Panc1 (cell line): ENCODE data around the gene KRT8. TPM values are rescaled to one million over a fixed set of nuclear protein-coding genes. Genes with fewer than 3 reads are reported as not detected.
"Not testable (repeated sequence)": the region's sequence is repeated elsewhere in the genome, so short reads cannot be mapped to it uniquely, and the experiment has no call there.

Source experiments
- ATAC-seq: fragments of 200-7000 bp; cut with Tn5 transposase; 2 replicates; pipeline ENCODE4 v1.9.1; 2020; ENCODE audit warnings: mild to moderate bottlenecking, moderate library complexity
- BruUV-seq: library from RNA; stranded (reverse); fragments of 400-500 nt; replicated peaks from 2 replicates; lab custom pipeline; 2021; lab: Mats Ljungman, UMichigan
- CTCF ChIA-PET: fragments of 300-600 bp; sonication (Branson Sonifier 250); formaldehyde crosslinking; loops from one replicate; lab custom pipeline; 2022; ENCODE audit warnings: antibody characterized with exemption; lab: Charles Lee
- POLR2A ChIA-PET: fragments of 300-600 bp; sonication (Branson Sonifier 250); formaldehyde crosslinking; loops from one replicate; lab custom pipeline; 2022; ENCODE audit warnings: antibody characterized with exemption; lab: Charles Lee
- DNase-seq: peaks from one replicate; pipeline ENCODE4 v3.0.0-alpha.2; 2010; ENCODE audit warnings: low read depth, low spot score
- H3K27ac ChIP-seq: 2 replicates; pipeline ENCODE4 v1.5.1; 2011; ENCODE audit warnings: mild to moderate bottlenecking, low read length, inconsistent platforms
- H3K27me3 ChIP-seq: fragments of 200-500 bp; sonication (Bioruptor generic); 2 replicates; pipeline ENCODE4 v1.6.0; 2014; ENCODE audit warnings: low read length, inconsistent platforms; ENCODE audit not compliant: control insufficient read depth, insufficient read depth
- H3K36me3 ChIP-seq: fragments of 200-500 bp; sonication (Bioruptor generic); 2 replicates; pipeline ENCODE4 v1.5.1; 2014; ENCODE audit warnings: inconsistent platforms, mild to moderate bottlenecking, low read length, moderate library complexity; ENCODE audit not compliant: control insufficient read depth, insufficient read depth
- H3K4me1 ChIP-seq: 2 replicates; pipeline ENCODE4 v1.5.1; 2011; ENCODE audit warnings: inconsistent platforms, mild to moderate bottlenecking, low read length, moderate library complexity; ENCODE audit not compliant: control insufficient read depth, insufficient read depth
- H3K4me3 ChIP-seq, 2 experiments: 2 replicates each; pipeline ENCODE4 v1.5.1; 2011 to 2012; ENCODE audit warnings: low read depth in 2 of 2, low read length in 2 of 2, mild to moderate bottlenecking in 2 of 2, inconsistent platforms in 1 of 2, moderate library complexity in 1 of 2
- H3K9me3 ChIP-seq: fragments of 200-500 bp; sonication (Bioruptor generic); 2 replicates; pipeline ENCODE4 v1.5.1; 2014; ENCODE audit warnings: low read depth, mild to moderate bottlenecking, inconsistent platforms, low read length, moderate library complexity; ENCODE audit not compliant: control insufficient read depth, insufficient read depth
- POLR2AphosphoS5 ChIP-seq: IDR thresholded peaks from 2 replicates; pipeline ENCODE4 v1.6.1; 2012; ENCODE audit warnings: mild to moderate bottlenecking, low read depth, low read length, moderate library complexity
- SIN3A ChIP-seq: IDR thresholded peaks from 2 replicates; pipeline ENCODE4 v1.6.1; 2012; ENCODE audit warnings: low read depth, mild to moderate bottlenecking, low read length, moderate library complexity, borderline replicate concordance; ENCODE audit not compliant: insufficient read depth
- TCF7L2 ChIP-seq: IDR thresholded peaks from 2 replicates; pipeline ENCODE4 v1.6.1; 2011; ENCODE audit warnings: mild to moderate bottlenecking, low read depth, low read length, inconsistent platforms
- in situ Hi-C: cut with HindIII; loops from 2 replicates; pipeline ENCODE4 v1.10.0; 2016; ENCODE audit warnings: low sequenced_read_pairs, low pct_unique_long_range_greater_than_20kb
- intact Hi-C: fragments of 100-400 bp; cut with micrococcal nuclease; formaldehyde crosslinking; loops from one replicate; pipeline ENCODE4 v1.10.0; 2022; ENCODE audit not compliant: unreplicated experiment
- total RNA-seq: library from RNA; stranded (reverse); gene quantifications from one replicate; pipeline ENCODE4 v1.2.1, GENCODE V29; 2021; ENCODE audit not compliant: unreplicated experiment
- TF ChIP-seq, protein P1 (sequence below): fragments of 450-650 bp; IDR thresholded peaks from 2 replicates; pipeline ENCODE4 v1.5.1; 2017; ENCODE audit warnings: mild to moderate bottlenecking
- TF ChIP-seq, protein P2 (sequence below), 2 experiments: IDR thresholded peaks; 2 replicates each; pipeline ENCODE4 v1.6.1; 2011 to 2012; ENCODE audit warnings: low read depth in 2 of 2, control low read depth in 1 of 2, low read length in 1 of 2, mild to moderate bottlenecking in 1 of 2, moderate library complexity in 1 of 2; ENCODE audit not compliant: insufficient read depth in 1 of 2

KRT8 gene
- total RNA-seq, 1 experiment from 2014 or later = 6,125 TPM

DNA sequence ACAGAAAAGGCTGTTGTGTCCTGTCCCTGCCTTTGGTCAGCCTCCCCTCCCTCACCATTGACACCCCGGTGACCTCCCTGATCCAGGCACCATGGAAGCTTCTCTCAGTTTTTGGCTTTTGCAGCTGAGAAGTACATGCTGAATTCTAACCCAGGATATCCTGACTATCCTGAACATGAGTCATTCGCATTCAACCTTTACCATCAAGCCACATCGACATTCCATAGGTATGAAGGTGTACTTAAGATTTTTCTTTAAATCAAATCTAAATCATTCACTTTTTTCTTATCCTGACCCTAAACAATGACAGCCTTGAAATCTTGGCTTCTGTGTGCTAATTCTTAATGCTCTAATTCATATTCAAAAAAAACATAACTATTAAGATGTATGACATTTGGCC is 47.4 kb downstream of the KRT8 start:
- ATAC-seq (no peak), DNase-seq (no peak)
- ChIA-PET POLR2A (no interaction called here), CTCF (no interaction called here)
- H3K9me3 ChIP-seq = no peaks in the 10 kb centered on the region
- TF ChIP-seq SIN3A = no peak
- TF ChIP-seq, protein P1, sequence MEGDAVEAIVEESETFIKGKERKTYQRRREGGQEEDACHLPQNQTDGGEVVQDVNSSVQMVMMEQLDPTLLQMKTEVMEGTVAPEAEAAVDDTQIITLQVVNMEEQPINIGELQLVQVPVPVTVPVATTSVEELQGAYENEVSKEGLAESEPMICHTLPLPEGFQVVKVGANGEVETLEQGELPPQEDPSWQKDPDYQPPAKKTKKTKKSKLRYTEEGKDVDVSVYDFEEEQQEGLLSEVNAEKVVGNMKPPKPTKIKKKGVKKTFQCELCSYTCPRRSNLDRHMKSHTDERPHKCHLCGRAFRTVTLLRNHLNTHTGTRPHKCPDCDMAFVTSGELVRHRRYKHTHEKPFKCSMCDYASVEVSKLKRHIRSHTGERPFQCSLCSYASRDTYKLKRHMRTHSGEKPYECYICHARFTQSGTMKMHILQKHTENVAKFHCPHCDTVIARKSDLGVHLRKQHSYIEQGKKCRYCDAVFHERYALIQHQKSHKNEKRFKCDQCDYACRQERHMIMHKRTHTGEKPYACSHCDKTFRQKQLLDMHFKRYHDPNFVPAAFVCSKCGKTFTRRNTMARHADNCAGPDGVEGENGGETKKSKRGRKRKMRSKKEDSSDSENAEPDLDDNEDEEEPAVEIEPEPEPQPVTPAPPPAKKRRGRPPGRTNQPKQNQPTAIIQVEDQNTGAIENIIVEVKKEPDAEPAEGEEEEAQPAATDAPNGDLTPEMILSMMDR = no peak
- TF ChIP-seq POLR2AphosphoS5 = no peak
- TF ChIP-seq, protein P2, sequence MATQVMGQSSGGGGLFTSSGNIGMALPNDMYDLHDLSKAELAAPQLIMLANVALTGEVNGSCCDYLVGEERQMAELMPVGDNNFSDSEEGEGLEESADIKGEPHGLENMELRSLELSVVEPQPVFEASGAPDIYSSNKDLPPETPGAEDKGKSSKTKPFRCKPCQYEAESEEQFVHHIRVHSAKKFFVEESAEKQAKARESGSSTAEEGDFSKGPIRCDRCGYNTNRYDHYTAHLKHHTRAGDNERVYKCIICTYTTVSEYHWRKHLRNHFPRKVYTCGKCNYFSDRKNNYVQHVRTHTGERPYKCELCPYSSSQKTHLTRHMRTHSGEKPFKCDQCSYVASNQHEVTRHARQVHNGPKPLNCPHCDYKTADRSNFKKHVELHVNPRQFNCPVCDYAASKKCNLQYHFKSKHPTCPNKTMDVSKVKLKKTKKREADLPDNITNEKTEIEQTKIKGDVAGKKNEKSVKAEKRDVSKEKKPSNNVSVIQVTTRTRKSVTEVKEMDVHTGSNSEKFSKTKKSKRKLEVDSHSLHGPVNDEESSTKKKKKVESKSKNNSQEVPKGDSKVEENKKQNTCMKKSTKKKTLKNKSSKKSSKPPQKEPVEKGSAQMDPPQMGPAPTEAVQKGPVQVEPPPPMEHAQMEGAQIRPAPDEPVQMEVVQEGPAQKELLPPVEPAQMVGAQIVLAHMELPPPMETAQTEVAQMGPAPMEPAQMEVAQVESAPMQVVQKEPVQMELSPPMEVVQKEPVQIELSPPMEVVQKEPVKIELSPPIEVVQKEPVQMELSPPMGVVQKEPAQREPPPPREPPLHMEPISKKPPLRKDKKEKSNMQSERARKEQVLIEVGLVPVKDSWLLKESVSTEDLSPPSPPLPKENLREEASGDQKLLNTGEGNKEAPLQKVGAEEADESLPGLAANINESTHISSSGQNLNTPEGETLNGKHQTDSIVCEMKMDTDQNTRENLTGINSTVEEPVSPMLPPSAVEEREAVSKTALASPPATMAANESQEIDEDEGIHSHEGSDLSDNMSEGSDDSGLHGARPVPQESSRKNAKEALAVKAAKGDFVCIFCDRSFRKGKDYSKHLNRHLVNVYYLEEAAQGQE (IDR thresholded peaks at IDR 0.05; ENCODE audit: insufficient read depth in 1 of 2, low read depth in 2 of 2, low read length in 1 of 2) = no peak
- no peak for TF ChIP-seq TCF7L2
- H3K27me3 ChIP-seq = no peaks in the 10 kb centered on the region; the same call in 1 of the 2 replicates
- no peak overlapping the region for H3K4me3 ChIP-seq
- no peaks in the 10 kb centered on the region for H3K4me1 ChIP-seq
- no TSS peak for BruUV-seq
- intact Hi-C loops (no loop called here), in situ Hi-C loops (no loop called here)
- H3K27ac ChIP-seq = no peak overlapping the region
- no peaks in the 10 kb centered on the region for H3K36me3 ChIP-seq

DNA sequence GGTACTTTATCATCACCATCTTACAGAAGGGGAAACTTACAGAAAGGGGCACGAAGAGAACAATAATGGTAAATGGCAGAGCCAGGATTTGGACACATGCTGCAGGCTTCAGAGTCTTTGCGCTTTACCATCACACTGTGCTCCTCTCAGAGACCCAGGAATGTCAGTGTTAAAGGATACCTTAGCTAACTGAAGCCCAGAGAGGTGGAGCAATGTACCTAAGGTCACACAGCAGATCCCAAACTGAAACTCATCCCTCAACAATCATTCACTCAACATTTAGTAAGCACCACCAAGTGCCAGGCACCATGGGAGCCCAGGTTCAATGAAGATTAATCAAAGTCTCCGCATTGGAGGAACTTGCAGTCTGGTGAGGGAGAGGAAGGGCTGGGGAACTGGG is 48.1 kb downstream of the KRT8 start:
- no peak for ATAC-seq
- in situ Hi-C loops = no loop called here

DNA sequence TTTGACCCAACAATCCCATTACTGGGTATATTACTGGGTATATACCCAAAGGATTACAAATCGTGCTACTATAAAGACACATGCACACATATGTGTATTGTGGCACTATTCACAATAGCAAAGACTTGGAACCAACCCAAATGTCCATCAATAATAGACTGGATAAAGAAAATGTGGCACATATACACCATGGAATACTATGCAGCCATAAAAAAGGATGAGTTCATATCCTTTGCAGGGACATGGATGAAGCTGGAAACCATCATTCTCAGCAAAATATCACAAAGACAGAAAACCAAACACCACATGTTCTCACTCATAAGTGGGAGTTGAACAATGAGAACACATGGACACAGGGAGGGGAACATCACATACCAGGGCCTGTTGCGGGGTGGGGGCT is 48.8 kb downstream of the KRT8 start:
- ATAC-seq, H3K27ac ChIP-seq, H3K9me3 ChIP-seq, H3K4me3 ChIP-seq, BruUV-seq, H3K4me1 ChIP-seq, in situ Hi-C loops, intact Hi-C loops, DNase-seq, POLR2A ChIA-PET, H3K27me3 ChIP-seq, H3K36me3 ChIP-seq: not testable (repeated sequence)
- CTCF ChIA-PET = interaction anchor here (0.5 kb wide), 1 partner anchor 703 kb away, joined by 7 read pairs; no protein-coding TSS in a partner anchor

More for the DNA sequence above, 48.1 kb downstream of the KRT8 start:
- Histone ChIP-seq H3K36me3 (no peaks in the 10 kb centered on the region), H3K27me3 (no peaks in the 10 kb centered on the region; the same call in 1 of the 2 replicates), H3K4me1 (no peaks in the 10 kb centered on the region), H3K4me3 (no peak overlapping the region), H3K9me3 (no peaks in the 10 kb centered on the region), H3K27ac (no peak overlapping the region)
- POLR2A ChIA-PET = no interaction called here
- TF ChIP-seq POLR2AphosphoS5 (no peak), SIN3A (no peak), TCF7L2 (no peak)
- TF ChIP-seq, protein P2 (IDR thresholded peaks at IDR 0.05; ENCODE audit: insufficient read depth in 1 of 2, low read depth in 2 of 2, low read length in 1 of 2) = no peak
- TF ChIP-seq, protein P1 = no peak
- DNase-seq = no peak
- intact Hi-C loops = no loop called here
- no TSS peak for BruUV-seq
- CTCF ChIA-PET = interaction anchor here (0.5 kb wide), 1 partner anchor 704 kb away, joined by 7 read pairs; no protein-coding TSS in a partner anchor
